GM19468 (cell line): ENCODE results near the gene SARS1.

Experiments used
- ATAC-seq: cut with Tn5 transposase; IDR thresholded peaks from one replicate; pipeline ENCODE4 v1.9.1; 2021; ENCODE audit warnings: mild to moderate bottlenecking, moderate library complexity, moderate number of reproducible peaks; ENCODE audit not compliant: unreplicated experiment; ENCODE audit errors: extremely low read depth

SARS1 gene

DNA sequence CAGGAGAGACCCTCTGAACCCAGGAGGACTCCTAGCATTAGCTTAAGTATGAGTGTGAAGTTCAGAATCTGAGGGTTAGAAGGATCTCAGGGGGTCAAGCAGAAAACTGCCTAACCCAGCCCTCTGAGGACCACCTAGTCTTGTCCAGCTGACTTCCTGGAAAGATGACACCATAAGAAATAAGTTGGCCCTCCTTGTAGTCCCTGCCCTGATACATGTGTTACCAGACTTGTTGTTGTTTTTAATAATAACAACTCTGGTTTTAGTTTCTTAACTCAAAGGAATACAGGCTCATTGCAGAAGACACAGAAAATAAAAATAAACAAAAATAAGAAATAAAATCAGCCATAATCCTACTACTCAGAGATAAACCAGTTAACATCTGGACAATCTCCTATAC lies 21.8 kb upstream of the SARS1 start:
- ATAC-seq = no peak

DNA sequence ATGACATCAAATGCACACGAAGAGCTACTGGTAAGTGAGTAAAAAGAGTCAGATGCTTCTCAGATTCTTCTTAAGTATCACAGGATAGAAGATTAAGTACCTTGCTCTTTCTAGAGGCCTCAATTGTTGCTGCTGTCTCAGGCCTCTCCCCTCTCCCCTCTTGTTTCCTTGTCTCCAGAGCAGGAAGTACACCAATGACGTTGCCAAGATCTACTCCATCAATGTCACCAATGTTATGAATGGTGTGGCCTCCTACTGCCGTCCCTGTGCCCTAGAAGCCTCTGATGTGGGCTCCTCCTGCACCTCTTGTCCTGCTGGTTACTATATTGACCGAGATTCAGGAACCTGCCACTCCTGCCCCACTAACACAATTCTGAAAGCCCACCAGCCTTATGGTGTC lies 21.3 kb upstream of the SARS1 start:
- no peak for ATAC-seq

DNA sequence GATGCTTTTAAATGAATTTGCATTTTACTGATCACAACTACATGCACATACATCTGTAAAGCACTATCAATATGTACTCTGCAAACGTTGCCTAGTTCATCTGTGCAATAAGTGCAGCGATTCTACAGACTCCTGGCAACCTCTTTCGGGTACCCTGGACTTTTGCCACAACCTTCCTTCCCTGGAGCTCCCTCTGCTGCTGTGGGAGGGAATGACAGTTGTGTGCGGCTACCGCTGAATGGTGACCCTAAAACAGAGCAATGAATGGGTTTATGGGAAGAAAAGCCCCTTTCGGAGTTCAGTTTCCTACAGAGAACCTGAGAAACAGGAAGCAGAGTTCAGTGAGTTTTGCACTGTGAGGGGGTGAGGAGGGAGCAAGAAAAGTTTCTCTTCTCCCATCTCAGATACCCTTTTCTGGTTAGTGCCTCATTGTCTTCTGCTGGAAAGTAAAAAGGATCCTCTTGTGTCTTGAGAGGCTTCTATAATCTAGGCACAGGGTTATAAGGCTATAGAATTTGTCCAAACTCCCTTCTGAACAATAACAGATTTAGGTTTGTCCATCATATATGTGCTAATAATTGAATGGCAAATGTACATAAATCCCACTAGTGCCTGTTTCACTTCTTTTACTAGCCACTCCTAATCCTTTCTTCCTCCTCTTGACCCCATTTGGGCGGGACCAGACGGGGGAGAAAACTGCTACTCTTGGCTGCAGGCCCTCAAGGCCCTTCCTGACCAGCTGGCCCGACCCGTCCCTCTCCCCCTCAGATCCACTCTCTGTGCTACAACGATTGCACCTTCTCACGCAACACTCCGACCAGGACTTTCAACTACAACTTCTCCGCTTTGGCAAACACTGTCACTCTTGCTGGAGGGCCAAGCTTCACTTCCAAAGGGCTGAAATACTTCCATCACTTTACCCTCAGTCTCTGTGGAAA lies 19.8 kb upstream of the SARS1 start:
- ATAC-seq = no peak

DNA sequence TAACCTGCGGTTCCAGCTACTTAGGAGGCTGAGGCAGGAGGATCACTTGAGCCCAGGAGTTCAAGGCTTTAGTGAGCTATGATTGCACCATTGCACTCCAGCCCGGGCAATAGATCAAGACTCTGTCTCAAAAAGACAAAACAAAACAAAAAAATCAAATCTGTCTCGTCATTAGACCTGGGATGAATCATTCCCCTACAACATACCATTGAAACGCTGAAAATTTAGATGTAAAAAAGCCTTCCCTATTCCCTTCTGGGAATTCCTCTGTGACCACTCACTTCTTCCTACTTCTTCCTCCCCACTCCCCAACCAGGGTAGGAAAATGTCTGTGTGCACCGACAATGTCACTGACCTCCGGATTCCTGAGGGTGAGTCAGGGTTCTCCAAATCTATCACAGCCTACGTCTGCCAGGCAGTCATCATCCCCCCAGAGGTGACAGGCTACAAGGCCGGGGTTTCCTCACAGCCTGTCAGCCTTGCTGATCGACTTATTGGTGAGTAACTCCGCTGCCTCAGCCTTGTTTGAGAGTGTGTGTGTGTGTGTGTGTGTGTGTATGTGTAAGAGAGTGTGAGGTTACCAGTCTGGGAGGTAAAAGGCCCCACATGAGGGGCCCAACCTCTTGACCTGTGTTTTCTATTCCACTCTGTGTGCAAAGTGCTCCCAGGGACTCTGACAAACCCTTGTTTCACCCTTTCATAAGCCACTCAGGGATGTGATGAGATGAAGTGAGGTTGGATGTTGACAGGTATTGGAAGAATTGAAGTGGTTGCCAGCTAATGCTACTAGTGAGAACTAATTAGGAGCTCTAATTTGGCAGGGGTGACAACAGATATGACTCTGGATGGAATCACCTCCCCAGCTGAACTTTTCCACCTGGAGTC lies 16.3 kb upstream of the SARS1 start:
- ATAC-seq = no peak

DNA sequence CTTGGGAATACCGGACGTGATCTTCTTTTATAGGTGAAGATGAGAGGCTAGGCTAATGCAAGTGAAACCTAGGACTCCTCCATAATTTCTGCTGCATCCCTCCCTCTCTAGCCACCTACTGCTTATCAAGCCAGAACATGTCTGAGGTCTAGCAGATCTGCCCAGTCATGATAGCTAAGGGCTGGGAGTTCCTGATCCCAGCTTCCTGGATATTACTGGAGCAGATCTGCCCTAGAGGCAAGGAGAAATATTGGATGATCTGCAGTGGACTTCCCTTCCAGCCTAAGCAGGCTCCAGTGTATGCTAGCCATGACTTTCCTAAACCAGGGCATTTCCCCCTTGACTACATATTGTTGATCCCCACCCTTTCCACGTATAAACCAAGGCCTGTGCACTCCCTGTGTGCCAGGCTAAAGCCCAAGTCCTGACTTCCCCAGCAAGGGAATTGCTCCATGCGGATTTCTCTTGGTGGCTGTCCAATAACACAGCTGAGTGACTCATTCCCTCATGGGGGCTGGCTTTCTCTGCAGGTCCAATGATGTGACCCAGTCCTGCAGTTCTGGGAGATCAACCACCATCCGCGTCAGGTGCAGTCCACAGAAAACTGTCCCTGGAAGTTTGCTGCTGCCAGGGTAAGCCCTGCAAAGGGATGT lies 15.5 kb upstream of the SARS1 start:
- ATAC-seq = no peak

DNA sequence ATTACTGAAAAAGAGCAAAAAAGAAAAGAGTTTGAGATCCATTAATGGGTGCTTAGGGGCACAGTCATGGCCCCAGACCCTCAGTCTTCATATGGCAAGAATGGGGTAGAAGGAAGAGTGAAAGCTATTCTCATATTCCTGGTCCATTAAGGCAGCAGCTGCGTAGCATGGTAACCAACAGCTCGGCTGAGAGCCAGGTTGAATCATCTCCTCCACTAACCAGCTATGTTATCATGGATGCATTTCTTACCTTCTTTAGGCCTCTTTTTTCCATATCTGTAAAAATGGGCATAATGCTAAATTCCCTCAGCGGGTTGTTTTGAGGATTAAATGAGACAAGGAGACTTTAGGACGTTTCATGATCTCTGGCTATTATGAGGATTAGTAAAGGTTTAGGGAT lies 15.0 kb upstream of the SARS1 start:
- no peak for ATAC-seq

DNA sequence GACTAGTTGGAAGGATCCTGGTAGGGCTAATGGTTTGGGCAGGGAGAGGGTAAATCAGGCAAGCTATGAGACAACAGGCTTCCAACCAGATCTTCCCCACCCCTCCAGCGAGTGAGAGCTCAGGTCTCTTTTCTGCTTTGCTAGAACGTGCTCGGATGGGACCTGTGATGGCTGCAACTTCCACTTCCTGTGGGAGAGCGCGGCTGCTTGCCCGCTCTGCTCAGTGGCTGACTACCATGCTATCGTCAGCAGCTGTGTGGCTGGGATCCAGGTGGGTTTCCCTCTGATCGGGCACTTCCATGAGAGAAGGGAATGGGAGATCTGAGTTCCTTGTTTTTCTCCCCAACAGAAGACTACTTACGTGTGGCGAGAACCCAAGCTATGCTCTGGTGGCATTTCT lies 14.0 kb upstream of the SARS1 start:
- ATAC-seq = no peak

DNA sequence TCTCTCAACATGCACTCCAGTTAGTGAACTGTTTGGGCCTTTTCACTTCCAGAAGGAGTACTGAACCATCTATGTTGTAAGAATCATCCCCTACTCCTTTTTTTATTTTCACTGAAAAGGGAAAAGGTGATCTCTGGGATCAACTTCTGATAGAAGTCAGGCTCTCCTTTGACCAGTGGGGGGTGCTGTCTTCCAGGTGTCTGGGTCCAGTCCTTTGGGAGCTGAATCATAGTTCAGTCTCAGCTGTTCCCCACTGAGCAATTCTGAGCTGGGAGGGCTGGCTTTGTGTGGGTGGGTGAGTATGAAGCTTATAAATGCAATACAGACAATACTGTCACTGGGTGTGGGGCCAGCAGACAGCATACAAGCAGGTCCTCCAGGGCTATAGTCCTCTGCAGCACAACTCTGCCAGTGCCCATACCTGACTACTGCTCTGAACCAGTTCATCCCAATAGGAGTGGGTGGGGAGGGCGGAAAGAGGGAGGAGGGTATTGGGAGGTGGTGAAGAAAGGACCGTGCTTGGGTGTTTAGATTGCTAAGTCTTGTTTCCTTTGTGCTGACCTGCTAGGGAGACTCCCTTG lies 12.5 kb upstream of the SARS1 start:
- no peak for ATAC-seq

DNA sequence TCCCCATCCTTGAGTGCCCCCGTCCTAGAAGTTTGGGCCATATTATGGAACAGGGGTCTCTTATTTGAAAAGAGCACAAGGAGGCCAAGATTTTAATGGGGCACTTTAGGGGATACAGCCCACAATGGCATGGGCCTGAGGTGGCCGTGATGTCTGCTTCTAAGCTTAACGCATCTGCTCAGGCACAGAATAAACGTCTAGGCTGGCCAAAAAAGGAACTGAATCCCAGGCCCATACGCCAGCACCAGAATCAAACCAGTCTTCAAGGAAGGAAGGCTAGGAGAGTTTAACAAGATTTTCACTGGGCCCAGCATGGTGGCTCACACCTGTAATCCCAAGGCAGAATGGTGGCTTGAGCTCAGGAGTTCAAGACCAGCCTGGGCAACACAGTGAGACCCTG lies 9.2 kb upstream of the SARS1 start:
- no peak for ATAC-seq

DNA sequence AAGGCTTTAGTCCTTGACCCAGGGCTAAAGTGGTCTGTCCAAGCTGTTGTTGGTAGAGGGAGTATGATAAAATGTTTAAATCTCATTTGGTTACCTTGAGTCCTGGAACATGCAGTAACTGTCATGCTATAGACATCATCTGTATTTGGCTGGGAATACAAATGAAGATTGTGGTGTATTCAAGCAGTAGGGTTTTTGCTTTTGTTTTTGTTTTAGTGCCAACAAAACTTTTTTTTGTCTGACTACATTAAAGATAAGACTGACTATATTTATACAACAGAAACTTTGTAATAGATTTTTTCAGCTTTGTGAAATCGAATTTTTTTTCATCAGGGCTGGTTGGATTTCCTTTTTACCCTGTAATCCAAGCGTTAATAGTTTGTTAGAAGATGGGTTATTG lies 7.4 kb upstream of the SARS1 start:
- ATAC-seq = no peak

DNA sequence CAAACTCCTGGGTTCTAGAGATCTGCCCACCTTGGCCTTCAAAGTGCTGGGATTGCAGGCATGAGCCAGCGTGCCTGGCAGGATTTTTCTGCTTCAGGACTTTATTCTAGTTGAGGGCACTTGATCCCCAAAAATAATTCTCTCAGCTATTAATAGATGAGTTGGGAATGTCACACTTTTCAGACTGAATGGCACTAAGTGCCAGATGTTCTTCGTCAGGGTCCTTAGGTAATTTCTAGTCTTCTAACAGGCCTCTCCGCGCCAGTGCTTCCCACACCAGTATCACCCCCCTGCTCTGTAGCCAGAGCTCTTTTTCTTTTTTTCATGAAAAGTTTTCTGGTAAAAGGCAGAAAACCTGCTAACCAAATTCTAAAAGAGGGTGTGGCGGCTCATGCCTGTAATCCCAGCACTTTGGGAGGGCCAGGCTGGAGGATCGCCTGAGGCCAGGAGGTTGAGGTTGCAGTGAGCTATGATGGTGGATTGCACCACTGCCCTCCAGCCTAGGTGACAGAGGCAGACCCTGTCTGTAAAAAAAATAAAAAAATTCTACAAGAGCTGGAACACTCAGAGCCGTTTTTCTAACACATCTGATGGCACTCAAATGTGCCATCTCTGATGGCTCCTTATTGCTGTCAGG lies 6.1 kb upstream of the SARS1 start:
- no peak for ATAC-seq

DNA sequence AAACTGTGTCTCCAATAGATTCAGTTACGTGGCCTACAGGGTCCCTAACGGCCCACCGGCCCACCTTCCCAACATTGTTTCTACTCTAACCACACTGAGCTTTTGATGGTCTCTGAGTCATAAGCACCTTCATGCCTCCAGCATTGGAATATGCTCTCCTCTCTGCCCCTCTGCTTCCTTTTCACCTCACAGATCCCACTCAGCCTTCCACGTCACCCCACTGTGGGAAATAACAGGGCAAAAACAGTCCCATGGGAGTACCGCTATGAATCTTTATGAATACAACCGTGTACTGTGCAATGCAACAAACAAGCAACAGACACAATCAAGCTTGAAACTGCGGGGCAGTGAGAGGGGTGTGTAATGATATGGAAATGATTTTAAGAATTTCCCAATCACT lies 5.3 kb upstream of the SARS1 start:
- ATAC-seq = no peak

DNA sequence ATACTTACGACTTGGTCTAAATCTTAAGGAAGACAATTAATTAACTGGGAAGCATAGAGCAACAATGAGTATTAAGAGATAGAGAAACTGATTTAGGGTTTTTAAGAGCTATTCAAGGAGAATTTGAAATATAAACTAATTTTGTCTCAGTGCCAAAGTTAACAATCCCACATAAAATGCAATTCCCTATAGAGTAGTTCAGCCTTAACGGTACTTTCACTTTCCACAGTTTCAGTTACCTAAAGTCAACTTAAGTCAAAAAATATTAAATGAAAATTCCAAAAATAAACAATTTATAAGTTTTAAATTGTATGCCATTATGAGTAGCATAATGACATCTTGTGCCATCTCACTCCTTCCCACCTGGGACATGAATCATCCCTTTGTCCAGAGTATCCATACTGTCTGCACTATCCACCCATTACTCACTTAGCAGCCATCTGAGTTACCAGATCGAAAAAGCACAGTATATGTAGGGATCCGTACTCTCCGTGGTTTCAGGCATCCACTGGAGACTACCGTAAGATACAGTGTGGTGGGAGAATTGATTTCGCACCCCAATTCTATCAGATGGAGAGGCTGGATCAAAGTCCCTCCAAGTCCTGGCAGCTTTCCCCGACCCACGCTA lies 4.8 kb upstream of the SARS1 start:
- no peak for ATAC-seq

DNA sequence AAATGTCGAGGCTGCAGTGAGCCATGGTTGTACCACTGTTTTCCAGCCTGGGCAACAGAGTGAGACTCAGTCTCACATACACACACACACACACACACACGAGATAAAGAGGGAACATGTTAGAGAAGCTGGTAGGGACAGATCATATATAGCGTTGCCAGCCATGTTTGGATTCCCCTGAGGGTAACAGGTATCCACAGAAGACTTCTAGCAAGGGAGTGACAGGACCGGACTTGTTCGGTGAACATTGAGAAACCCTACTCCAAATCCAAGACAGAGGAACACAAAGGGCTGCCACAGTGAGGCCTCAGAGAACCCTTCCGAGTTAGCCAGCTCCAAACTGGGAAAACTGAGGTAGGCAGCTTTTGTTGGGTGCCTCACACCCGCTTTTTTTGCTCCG lies 3.7 kb upstream of the SARS1 start:
- no peak for ATAC-seq

DNA sequence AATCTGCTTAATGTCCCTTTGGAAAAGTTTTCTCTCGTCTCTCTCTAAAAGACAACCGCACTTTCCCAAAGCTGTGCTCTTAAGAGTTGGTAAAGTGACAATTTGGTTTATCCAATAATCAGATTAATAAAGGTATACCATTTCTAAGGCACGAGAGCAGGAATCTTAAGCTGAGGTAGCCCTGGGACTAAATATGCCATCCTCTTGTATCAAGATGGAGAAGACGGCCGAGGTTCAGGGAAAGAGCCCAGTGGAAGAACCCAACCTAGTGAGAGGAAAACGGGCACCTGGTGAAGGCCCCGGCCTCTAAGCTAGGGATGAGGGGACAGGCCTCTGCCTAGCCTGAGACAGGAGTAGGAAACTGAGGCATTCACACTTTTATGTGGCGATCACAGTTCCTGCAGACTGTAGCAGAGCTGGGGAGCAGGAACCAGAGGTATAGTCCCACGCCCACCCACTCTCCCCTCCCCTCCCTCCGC lies 334 bp upstream of the SARS1 start:
- no peak for ATAC-seq

DNA sequence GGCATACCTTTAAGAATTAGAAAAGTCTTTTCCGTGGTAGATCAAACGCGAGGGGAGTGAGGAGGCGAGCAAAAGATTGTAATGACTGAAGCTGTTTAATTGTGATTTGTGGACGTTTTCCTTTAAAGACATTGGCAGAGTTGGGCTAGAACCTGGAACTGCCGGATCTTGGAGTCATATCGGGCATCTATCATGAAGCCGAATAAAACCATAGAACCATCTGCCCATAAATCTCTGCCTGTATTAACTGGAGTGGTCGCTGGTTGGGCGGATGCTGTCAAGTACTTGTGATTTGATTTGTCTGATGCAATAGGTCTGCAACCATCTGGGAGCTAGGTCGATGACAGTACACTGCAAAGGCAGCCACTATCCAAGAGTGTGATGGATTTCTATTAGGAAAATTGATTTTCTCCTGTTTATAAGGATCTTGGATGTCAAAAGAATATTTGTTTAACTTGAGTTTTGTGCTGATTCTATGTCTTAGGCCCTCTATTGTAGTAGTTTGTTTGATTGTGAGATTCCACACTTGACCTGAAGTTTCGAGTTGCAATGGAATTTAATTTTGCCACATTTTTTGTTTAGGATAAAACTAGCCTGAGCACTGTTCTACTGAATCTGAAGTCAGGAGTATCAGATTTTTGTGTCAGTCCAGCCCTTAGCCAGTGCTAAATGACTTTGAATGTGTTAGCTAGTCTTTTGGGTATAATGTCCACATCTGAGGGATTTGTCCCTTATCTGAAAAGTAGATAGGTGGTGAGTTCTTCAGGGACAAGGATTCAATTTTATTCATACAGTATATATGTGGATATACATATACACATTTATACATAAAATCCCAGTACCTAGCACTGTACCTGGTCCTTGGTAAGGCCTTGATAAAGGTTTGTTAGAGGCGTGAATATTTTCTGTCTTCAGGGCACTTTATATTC lies 1.2 kb downstream of the SARS1 start:
- no peak for ATAC-seq

DNA sequence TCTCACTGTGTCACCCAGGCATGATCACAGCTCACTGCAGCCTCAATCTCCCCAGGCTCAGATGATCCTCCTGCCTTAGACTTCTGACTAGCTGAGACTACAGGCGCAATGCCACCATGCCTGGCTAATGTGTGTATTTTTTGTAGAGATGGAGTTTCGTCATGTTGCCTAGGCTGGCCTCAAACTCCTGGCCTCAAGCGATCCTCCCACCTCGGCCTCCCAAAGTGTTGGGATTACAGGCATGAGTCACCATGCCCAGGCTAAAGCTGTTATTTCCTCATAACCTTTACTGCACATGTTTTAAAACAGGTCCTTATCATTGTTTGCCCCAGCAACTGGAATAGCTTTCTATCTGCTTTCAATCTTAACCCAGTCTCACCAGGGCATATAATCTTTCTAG lies 2.9 kb downstream of the SARS1 start:
- ATAC-seq = no peak

DNA sequence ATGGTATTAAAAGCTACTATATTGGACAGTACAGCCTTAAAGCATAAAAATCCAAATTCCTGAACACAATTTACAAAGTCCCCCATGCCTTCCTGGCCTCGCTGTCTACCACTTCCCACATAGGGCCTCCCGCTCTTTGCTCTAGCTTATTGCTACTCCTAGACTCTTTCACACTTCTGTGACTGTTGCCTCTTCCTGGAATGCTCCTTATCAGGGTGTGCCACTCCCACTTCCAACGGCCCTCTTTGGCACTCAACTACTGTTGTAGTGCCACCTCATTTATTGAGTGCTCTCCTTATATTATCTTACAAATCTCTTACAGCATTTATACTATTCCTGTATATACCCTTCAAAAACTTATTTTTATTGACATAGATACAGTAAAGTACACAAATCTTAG lies 4.8 kb downstream of the SARS1 start:
- ATAC-seq = no peak
